OCI-M1 (cell line): ENCODE measurements around the gene STIL.
"Not testable (repeated sequence)": the region's sequence is repeated elsewhere in the genome, so short reads cannot be mapped to it uniquely, and the experiment has no call there.

Source experiments
- DNase-seq: peaks from one replicate; lab custom pipeline; 2025; lab: John Stamatoyannopoulos, UW

The STIL gene

GRCh38 chr1:47313915-47314664, at the start of gene STIL:
TSS of gene STIL (minus strand) at chr1:47314147. CDS start at chr1:47310319, 3,828 bp downstream.
- peak; percentile 99 for DNase-seq

- DNase-seq: no peak
Measured at GRCh38 chr1:47362828-47363227, 48.9 kb upstream of the STIL start.

GRCh38 chr1:47361380-47361779, 47.4 kb upstream of the STIL start:
- no peak for DNase-seq

GRCh38 chr1:47351305-47351704, 37.4 kb upstream of the STIL start:
- peak; percentile 38 for DNase-seq

GRCh38 chr1:47348246-47348645, 34.3 kb upstream of the STIL start:
- DNase-seq: no peak

GRCh38 chr1:47347735-47348134, 33.8 kb upstream of the STIL start:
- no peak for DNase-seq

GRCh38 chr1:47346979-47347378, 33.0 kb upstream of the STIL start:
- DNase-seq: not testable (repeated sequence)

- DNase-seq: no peak
Measured at GRCh38 chr1:47340227-47340626, 26.3 kb upstream of the STIL start.

- DNase-seq: no peak
Measured at GRCh38 chr1:47338249-47339077, 24.5 kb upstream of the STIL start.

GRCh38 chr1:47337350-47337749, 23.4 kb upstream of the STIL start:
- DNase-seq: no peak

- DNase-seq: no peak
Measured at GRCh38 chr1:47334765-47335435, 21.0 kb upstream of the STIL start.

- peak; percentile 88 for DNase-seq
Measured at GRCh38 chr1:47333922-47334764, 20.2 kb upstream of the STIL start.

GRCh38 chr1:47333578-47333921, 19.6 kb upstream of the STIL start, which contains the start of gene CMPK1:
TSS of gene CMPK1 (plus strand) at chr1:47333790. CDS start at chr1:47333946, 156 bp downstream.
- peak; percentile 93 for DNase-seq

GRCh38 chr1:47332779-47333577, 19.0 kb upstream of the STIL start:
- DNase-seq: no peak

- DNase-seq: no peak
Measured at GRCh38 chr1:47331875-47332274, 17.9 kb upstream of the STIL start.

GRCh38 chr1:47330212-47330611, 16.3 kb upstream of the STIL start:
- DNase-seq: no peak

GRCh38 chr1:47328992-47329391, 15.0 kb upstream of the STIL start:
- DNase-seq: no peak

GRCh38 chr1:47326271-47326670, 12.3 kb upstream of the STIL start:
- no peak for DNase-seq

- DNase-seq: no peak
Measured at GRCh38 chr1:47325528-47325927, 11.6 kb upstream of the STIL start.

GRCh38 chr1:47324682-47325081, 10.7 kb upstream of the STIL start:
- no peak for DNase-seq

GRCh38 chr1:47323599-47324031, 9.7 kb upstream of the STIL start:
- DNase-seq: peak; percentile 77
